ENCODE results near the gene SAMD9L. TPM values are rescaled to one million over a fixed set of nuclear protein-coding genes. Genes with fewer than 3 reads are reported as not detected.

The SAMD9L gene
- total and polyA plus RNA-seq, 11 donors = 2.1 to 38.3 (median 4.7) TPM

GRCh38 chr7:93146472-93147141 is 1.6 kb downstream of the SAMD9L start:
- peaks cover 0 to 42% (median 35%) of the 10 kb centered on the region in 9 donors for H3K36me3 ChIP-seq
- H3K4me3 ChIP-seq = peak overlapping the region; percentile 4 to 68 (median 50)
- peaks cover 0 to 50% (median 8%) of the 10 kb centered on the region in 12 donors for H3K4me1 ChIP-seq
- no peaks in the 10 kb centered on the region for H3K27me3 ChIP-seq
- WGBS, 4 donors = 37 to 49% (median 42%) methylated on average over 5 of the region's 5 CpGs
- no peak for DNase-seq
- H3K9me3 ChIP-seq = no peaks in the 10 kb centered on the region
- peak in 3 of 4 donors; percentile 24 to 33 (median 32) for ATAC-seq
- H3K27ac ChIP-seq = peak overlapping the region in 9 of 12 donors; percentile 18 to 94 (median 61)
- intact Hi-C loops (cut with DNase I) = loop anchor here in 1 of 10 donors (10.0 kb wide), 1 partner anchor 78 kb away; the partner anchor contains the start of gene HEPACAM2
- TF ChIP-seq CTCF (IDR thresholded peaks at IDR 0.05) = no peak

DNA sequence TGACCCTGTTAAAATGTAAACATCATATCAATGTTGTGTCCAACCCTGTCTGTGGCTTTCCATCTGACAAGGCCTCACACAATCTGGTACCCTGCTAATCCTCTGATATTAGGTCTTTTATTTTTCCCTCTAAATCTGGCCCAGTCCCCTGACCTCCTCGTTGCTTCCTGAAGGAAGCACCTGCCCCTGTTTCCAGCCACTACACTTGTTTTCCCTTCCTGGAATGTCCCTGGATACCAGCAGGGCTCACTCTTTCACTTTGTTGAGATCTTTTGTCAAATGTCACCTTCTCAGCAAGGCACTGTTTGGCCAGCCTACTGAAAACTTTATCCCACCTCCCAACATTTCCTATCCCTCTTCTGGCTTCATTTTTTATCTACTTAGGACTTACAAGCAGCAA is 2.1 kb downstream of the SAMD9L start:
- TF ChIP-seq POLR2A (IDR thresholded peaks at IDR 0.05) (no peak), CTCF (IDR thresholded peaks at IDR 0.05) (no peak)
- H3K27me3 ChIP-seq = no peaks in the 10 kb centered on the region
- peaks cover 0 to 2% (median 0%) of the 10 kb centered on the region in 12 donors for H3K9me3 ChIP-seq
- WGBS, 4 donors = 16 to 26% (median 25%) methylated on average over 1 of the region's 1 CpG
- peaks cover 0 to 48% (median 38%) of the 10 kb centered on the region in 9 donors for H3K36me3 ChIP-seq
- no peak for DNase-seq
- H3K4me1 ChIP-seq = peaks cover 0 to 45% (median 8%) of the 10 kb centered on the region in 12 donors
- peak in 1 of 4 donors; percentile 31 for ATAC-seq
- H3K4me3 ChIP-seq = peak overlapping the region in 4 of 12 donors; percentile 51 to 68 (median 62)
- intact Hi-C loops (cut with DNase I) = loop anchor here in 1 of 10 donors (10.0 kb wide), 1 partner anchor 79 kb away; the partner anchor contains the start of gene HEPACAM2
- H3K27ac ChIP-seq = peak overlapping the region in 3 of 12 donors; percentile 18 to 94 (median 66)

DNA sequence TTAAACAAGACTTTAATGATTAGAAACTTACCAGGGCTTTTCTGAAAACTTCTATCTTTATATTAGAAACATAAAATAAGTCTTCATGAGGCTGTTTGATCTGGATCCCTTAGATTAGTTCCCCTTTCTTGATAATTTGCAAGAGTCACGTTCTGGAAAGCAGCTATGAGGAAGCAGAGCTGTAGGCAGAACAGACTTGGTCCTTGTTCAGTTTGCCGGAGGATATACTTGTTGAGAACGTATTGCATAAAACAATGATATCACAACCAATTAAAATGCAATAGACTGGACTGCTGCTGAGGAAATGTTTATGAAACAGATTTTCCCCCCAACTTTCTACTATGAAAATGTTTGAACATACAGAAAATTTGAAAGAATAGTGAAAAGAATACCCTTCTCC is 2.8 kb downstream of the SAMD9L start:
- Histone ChIP-seq H3K4me1 (peaks cover 0 to 38% (median 8%) of the 10 kb centered on the region in 12 donors), H3K4me3 (peak overlapping the region in 1 of 12 donors; percentile 68), H3K9me3 (peaks cover 0 to 8% (median 0%) of the 10 kb centered on the region in 12 donors), H3K36me3 (peaks cover 0 to 55% (median 39%) of the 10 kb centered on the region in 9 donors), H3K27me3 (no peaks in the 10 kb centered on the region), H3K27ac (peak overlapping the region in 1 of 12 donors; percentile 94)
- DNase-seq (no peak), ATAC-seq (no peak)
- 61 to 80% (median 70%) methylated on average over 3 of the region's 3 CpGs for WGBS, 4 donors
- TF ChIP-seq POLR2A (IDR thresholded peaks at IDR 0.05) (no peak), CTCF (IDR thresholded peaks at IDR 0.05) (no peak)
- intact Hi-C loops (cut with DNase I) = loop anchor here in 1 of 10 donors (10.0 kb wide), 1 partner anchor 79 kb away; the partner anchor contains the start of gene HEPACAM2

DNA sequence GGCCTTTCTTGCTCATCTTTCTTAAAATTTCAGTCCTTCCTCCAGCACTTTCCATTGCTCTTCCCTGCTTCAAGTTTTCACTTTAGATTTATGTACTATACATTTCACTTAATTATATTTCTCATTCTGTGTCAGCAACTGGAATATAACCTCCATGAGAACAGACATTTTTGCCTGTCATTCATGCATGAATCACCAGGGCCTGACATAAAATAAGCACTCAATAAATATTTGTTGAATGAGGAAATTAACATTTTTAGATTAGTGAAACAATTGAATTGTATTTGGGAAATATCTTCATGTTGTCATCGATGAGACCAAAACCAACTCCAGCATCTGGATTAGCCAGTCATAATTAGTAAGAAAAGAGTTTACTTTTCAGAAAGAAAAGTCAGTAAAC is 6.1 kb downstream of the SAMD9L start:
- Histone ChIP-seq H3K27ac (no peak overlapping the region), H3K27me3 (no peaks in the 10 kb centered on the region), H3K9me3 (peaks cover 0 to 38% (median 18%) of the 10 kb centered on the region in 12 donors), H3K36me3 (peaks cover 0 to 85% (median 67%) of the 10 kb centered on the region in 9 donors), H3K4me3 (no peak overlapping the region), H3K4me1 (peaks cover 0 to 24% (median 7%) of the 10 kb centered on the region in 12 donors)
- DNase-seq (no peak), ATAC-seq (no peak)
- 93 to 97% (median 95%) methylated on average over 1 of the region's 1 CpG for WGBS, 4 donors
- intact Hi-C loops (cut with DNase I) = loop anchor here in 1 of 10 donors (10.0 kb wide), 1 partner anchor 83 kb away; the partner anchor contains the start of gene HEPACAM2
- TF ChIP-seq CTCF (IDR thresholded peaks at IDR 0.05) (no peak), POLR2A (IDR thresholded peaks at IDR 0.05) (no peak)

Measured in heart left ventricle (tissue), 16 donors.